ENCODE data around the gene KIF4A.

GRCh38 chrX:70446380-70447350 lies 156.8 kb downstream of the KIF4A start:
- TF ChIP-seq YY1 (IDR thresholded peaks at IDR 0.05; ENCODE audit: low read depth, low read length), result no peak
- TF ChIP-seq CBX5 (IDR thresholded peaks at IDR 0.05; ENCODE audit: low read depth), result no peak

Measured in GM12878 (cell line).